Colon (tissue), 2 donors: ENCODE data around the gene RIC8B.

Experiments used
- FAIRE-seq: peaks from 2 replicates; lab custom pipeline; 2012; peaks lifted over from hg19 to GRCh38; lab: Jason Lieb, UNC
- donor health status: control.
- donor health status: control.

RIC8B gene

DNA sequence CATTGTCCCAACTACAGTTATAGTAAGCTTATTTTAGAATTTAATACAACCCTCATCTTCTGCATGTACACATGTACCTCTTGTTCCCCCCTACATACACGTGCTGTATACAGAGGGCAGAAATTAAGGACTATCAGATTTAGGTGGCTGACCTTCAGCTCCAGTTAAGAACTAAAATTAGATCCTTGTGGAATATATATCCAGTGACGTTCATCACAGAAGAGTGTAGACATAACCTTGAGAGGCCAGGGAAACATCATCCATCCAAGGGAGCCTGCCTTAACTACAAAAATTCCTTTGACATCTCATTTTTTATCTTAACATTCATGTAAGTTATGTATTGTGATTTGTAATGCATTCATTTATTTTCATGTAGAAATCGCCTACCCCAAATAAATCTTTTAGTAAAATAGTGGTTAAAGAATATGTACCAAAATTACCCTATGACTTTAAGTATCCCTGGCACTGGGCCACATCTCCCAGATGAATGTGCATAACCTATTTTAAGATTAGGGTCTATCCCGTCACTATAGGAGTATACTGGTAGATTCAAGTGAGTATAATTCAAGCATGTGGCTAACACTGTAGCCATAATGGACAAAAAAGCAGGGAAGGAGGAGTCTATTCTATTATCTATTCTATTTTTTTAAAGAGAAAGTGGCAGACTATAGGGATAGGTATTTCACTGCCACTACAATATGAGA, 27.5 kb downstream of the RIC8B start:
- no peak for FAIRE-seq

DNA sequence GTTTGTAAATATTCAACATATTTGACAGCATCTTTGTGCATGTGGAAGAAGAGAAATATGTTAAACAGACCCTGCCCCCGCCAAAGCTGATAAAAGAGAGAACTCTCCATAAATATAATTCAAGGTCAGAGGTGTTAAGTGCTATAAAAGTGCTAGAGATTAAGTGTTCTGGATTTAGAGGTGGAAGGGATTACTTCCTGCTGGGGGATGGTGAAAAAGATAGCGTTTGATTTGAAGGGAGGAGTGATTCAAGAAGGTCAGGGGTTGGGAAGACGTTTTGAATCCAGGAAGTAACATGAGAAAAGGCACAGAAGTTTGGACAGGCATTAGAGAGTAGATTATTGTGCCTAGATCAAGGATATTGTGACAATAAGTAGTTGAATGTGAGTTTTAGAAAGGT, 30.2 kb downstream of the RIC8B start:
- no peak for FAIRE-seq

DNA sequence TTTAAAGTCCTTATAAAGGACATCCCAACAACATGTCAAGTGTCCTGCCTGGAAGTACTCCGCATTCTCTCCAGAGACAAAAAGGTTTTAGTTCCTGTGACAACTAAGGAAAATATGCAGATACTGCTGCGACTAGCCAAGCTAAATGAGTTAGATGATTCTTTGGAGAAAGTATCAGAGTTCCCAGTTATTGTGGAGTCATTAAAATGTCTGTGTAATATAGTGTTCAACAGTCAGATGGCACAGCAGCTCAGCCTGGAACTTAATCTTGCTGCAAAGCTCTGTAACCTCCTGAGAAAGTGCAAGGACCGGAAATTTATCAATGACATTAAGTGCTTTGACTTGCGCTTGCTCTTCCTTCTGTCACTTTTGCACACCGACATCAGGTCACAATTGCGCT, 40.2 kb downstream of the RIC8B start:
- no peak for FAIRE-seq

DNA sequence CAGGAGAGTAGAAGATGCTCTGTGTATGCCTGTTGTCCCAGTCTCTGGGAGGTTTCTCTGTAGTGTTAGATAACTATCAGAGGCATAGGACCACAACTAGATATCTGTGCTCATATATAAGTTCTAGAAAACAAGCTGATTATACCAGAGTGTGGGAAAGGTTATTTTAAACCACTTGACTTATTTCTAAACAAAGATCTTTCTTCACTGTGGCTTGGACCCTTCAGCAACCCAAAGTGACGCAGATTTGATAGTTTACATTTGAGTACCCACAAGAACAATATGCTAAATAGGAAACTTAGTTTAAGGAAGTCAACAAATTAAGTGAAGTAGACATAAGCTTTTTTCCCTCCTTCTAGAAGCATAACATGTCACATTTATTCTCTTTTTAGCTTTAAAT, 41.3 kb downstream of the RIC8B start:
- FAIRE-seq, result no peak

DNA sequence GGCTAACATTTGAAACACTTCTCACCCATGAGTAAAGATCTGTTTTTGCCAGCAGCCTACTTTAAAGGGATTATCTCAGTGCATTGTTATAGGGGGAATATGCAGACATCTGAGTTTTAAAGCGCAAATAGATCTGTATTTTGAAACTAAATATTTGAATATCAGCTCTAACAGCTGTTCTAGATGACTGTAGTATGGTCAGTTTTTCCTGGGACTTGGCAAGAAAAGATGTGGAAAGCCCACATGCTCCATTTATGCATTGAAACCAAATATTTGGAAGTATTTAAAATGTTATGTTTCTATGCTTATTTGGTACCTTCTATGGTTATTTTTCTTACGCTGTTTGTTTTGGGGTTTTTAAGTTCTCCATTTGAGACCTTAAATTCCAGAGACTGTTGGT, 41.7 kb downstream of the RIC8B start:
- FAIRE-seq, result no peak

DNA sequence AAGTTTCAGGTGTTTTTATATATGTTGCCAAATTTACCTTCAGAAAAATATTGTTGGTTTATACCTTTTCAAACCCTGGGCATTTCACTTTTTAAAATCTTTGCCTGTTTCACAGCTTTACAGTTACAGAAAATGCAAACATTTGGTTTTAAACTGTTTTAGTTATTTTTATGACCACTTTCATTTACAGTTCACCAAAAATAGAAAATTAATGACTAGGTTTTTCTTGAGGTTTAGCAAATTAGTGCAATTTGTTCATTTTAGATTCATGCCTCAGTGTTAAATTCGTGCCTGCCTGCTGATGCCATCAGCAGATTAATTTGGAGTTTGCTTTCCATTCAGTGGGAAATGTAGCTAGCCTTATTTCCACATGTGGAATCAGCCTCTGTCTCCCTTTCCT, 45.5 kb downstream of the RIC8B start:
- no peak for FAIRE-seq

DNA sequence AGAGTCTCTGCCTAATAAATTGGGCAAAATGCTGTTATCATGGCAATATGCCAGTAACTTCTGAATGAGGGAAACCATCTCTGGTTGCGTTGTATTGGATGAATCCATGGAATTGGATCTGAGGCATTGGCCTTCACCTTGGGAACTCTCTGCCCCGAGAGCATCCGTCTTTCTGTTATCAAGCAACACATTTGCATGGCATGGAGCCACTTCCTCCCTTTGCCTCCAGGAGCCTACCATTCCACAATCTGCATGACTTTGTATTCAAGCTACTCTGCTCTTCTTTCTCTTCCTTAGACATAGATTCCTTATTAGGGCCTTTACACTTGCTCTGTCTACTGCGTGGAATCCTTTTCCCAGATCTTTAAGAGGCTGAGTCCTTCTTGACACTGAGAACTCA, 57.2 kb downstream of the RIC8B start:
- FAIRE-seq, result no peak

DNA sequence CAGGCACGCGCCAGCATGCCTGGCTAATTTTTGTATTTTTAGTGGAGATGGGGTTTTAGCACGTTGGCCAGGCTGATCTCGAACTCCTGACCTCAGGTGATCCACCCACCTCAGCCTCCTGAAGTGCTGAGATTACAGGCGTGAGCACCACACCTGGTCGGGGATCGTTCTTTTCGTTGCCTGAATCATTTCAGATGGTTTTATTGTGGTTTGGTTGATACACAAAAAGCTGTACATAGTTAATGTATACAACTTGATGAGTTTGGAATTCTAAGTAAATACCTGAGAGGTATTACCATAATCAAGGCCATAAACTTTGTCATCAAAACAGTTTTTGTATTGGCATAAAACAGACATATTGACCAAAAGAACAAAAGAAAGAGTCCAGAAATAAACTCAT, 63.3 kb downstream of the RIC8B start:
- FAIRE-seq, result no peak

DNA sequence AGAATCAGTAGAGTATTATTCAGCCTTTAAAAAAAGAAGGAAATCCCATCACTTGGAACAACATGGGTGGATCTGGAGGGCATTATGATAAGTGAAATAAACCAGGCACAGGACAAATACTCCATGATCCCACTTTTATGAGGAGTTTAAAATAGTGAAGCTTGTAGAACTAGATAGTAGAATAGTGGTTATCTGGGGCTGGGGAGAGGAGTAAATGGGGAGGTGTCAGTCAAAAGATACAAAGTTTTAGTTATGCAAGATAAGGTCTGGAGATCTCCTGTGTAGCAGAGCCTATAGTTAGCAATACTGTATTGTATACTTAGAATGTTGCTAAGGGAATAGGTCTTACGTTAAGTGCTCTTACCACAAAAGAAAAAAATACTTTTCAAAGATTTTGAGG, 64.9 kb downstream of the RIC8B start:
- no peak for FAIRE-seq

DNA sequence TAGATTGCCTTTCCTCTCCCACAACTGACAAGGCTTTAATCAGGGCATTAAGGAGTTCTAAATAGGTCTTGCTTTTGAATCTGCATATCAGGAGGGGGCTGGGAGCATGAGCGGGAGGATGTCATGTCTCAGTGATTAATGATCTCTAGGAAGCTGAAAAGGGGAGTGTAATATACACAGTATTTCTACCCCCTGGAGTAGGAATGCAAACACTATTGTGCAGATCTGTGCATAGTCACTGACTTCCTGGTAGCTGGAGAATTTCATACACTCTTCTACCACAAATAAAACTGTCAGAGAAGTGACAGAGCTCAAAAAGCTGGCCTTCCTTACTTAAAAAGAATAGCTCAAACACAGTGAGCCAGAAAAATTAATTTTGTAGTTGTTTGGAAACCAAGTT, 65.8 kb downstream of the RIC8B start:
- no peak for FAIRE-seq

DNA sequence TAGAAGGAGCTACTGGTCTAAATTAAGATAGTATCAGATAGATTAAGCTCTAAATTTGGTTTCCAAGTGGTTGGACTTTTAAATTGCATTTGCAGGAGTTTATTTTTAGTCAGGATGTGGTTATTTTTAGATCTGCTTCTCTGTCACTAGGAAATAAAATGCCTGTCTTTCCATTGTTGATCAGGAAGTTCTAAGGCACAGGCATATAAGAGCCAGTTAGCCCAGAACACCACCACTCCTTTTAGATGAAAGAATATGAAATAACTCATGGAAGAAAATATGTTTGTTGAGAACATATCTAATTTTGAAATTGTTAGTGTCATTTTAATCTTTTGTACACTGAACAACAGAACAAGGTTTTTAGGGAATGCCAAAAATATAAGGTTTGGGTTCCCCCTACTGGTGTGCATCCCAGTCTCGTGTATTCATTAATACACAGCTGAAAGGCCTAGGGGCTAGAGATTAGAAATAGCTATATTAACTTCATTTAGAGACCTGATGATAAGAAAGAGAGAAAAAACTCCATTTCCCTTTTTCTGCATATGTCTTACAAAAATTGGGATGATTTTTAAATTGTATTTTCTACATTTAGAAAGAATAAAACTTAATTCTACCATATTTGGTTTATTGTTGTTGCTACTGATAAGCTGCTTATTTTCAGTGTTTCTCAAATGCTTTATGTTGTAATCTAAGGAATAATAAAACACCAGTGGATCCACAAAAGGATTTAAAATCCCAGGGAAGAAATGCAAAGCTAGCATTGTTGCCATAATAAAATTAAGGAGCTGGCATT, 67.2 kb downstream of the RIC8B start:
- FAIRE-seq, result peak; percentile 45

DNA sequence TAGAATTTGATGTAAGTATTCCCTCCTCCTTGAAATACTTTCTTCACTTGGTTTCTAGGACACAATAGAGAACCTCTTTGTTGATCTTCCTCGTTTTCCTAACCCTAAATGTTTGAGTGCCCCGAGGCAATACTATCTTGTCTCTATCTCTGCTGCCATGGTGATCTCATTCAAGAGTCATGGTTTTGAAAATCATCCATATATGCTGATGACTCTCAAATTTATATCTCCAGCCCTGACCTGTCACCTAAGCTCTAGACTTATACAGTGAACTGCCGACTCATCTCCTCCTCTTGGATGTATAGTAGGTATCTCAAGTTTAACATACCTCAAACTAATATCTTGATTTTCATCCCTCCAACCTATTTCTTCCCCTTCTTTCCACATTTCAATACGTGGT, 71.4 kb downstream of the RIC8B start:
- no peak for FAIRE-seq

DNA sequence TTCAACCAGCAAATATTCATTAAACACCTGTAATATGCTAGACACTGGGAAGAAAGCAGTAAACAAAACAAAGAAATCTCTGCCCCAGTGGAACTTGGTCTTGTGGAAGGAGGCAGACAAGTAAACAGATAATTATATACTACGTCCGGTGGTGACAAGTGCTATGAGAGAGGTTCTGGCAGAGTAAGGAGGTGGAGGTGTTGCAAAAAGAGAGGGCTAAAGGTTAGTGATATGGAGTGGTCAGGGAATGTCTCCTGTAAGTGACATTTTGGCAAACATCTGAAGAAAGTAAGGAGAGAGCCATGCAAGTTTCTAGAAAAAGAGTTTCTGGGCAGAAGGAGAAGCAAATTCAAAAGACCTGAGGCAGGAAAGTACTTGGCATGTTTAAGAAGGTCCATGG, 73.4 kb downstream of the RIC8B start:
- no peak for FAIRE-seq

DNA sequence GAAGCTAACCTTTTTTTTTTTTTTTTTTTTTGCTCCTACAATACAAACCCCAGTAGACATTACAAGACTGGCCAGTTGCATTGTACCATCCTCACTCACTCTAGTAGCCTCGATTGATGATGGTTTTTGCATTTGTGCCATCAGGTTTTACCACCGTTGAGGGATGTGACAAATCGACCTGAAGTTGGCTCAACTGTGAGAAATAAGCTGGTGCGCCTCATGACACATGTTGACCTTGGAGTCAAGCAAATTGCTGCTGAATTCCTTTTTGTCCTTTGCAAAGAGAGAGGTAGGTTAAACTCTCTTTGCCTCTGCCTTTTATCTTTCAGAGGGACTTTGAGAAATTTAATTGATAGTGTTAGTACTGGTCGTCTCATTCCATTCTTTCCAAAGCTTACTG, 76.8 kb downstream of the RIC8B start:
- FAIRE-seq, result no peak

DNA sequence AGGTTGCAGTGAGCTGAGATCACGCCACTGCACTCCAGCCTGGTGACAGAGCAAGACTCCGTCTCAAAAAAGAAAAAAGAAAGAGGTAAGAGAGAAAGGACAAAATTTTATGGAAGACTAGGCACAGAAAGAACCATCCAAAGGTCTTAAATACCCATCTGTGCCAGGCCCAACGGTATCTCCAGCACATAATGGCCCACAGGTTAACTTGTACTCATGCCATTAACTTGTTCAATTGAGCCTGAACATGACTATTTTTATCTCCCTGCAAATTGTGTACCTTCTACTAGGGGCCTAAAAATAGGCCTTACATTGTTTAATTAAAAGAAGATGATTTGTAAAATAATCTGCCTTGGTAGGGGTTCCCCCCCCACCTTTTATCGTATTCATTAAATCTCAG, 80.2 kb downstream of the RIC8B start:
- FAIRE-seq, result no peak

DNA sequence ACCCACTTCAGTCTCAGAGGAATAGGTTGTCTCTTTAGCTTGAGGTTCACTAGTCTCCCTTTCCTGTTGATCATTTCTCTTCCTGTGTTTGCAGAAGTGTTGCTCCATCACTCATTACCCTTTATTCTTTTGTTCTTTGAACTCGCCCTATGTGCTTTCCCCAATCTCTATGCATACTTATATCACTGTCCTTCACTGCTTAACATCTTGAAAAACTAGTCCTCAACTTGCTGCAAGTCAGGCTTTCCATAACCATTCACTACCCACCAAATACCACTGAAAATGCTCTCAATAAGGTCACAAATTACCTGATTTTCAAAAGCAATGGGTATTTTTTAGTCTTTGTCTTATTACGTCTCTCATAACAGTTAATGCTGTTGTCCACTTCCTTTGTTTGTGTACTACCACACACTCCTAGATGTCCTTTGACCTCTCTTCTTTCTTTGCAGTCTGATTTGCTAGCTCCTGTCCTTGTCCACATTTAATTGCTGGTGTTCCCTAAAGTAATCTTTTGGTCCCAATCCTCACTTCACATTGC, 80.8 kb downstream of the RIC8B start:
- no peak for FAIRE-seq

DNA sequence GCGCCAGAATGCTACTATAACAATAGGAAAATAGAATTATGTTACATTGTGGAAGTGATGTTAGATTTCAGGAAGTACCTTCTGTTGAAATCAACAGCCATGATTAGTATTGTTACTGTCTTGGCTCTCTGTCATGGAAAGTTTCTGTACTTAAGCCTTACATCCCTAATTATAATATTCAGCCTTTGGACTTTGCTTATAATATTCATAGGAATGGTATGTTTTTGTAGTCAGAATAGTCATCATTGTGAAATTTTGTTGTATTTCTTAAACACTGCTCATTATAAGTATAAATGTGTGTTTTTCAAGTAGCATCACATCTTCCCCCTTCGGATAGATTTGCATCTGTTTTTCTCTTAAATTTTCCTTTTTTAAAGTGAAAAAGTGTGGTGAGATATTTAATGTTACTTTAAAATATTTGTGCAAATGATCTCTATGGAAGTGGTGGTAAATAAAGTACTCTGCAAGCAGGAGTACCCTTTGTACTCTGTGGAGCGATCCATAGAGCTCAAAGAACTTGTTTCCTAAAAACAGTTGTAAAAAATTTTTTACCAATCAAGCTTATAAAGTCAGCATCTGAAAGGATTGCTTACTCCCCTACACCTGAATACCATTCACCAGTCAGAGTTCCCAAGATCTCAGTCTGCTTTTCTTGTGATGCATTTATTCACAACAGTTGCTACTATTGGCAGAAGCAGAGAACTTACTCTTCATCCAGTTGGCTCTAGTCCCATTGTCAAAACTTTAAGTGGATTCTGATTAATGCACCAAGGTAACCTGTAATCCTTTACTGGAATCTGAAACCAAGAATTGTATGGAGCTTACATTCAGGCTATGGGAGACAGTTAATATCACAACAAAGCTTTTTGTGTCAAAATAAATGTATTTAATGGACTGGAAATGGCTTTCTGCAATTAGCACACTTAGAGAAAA, 87.8 kb downstream of the RIC8B start:
- no peak for FAIRE-seq

DNA sequence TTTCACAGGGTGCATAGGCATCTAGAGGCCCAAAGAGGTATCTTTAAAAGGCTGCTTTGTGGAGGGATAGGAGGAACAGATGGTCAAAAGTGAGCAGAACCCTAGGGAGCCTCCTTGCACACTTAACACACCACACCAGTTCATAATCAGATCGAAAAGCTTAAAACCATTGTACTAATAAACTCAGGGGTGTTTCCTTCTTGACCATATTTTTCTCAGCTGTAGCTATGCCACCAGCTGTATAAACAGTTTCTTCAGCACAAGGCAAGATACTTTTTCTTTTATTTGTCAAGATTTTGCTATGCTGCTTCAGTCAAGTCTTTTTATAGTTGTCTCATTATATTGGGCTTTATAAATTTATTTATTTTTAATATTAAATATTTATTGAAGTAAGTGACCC, 88.7 kb downstream of the RIC8B start:
- FAIRE-seq, result no peak

DNA sequence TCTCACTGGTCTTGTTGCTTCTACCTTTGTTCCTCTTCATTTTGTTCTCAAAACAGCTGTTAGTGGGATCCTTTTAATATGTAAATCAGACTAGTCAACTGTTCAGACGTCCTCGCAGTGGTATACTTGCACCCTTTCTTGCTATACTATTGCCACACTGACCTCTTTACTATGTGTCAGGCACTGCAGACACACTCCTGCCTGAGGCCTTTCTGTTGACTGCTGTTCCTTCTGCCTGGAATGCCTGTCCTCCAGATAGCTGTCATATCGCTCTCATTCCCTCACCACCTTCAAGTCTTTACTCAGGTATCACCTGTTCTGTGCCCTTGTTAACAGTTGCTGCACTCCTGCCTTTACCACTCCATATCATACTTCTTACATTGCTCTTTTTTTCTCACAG, 91.2 kb downstream of the RIC8B start:
- no peak for FAIRE-seq

DNA sequence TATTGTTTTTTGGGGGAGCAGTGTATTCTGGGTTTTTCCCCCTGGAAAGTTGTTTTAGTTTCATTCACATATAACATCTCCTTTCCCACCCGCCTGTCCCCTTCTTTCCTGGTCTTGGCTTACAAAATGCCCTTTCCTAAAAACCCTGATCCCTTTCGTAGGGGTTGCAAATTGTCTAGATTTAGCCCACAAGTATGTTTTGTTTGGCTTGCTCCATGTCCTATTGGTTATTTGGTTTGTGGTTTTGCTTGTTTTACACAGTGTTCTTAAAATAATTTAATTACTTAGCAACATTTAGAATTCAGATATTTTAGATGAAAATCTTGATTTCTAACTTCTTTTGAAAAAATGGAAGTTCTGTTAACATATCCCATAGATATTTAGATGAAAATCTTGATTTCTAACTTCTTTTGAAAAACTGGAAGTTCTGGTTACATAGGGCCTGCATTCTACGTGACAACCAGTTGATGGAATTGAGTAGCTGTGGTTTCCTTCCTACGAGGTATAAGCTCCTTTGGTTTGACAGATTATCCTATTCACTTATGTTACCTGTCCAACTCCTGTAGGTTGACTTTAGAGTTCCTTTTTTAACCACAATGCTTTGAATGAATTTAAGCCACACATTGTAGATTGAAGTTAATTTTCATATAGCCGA, 92.1 kb downstream of the RIC8B start:
- no peak for FAIRE-seq

DNA sequence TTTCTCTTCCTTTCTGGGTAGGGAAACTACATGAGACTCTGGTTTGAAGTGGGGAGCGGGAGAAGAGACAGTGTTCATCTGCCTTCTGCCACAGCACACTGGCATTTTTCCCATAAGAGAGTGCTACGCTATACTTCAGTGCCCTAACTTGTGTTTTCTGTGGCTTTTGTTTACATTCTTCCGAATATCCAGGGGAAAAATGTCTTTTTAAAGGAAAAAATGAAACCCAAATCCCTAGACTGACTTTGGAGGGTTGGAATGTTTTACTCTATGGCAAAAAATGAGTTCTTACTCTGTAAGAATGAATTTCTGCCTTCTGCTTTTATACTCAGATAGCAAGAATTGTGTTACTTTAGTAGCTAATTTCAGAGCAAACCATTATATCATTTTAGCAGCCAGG, 93.2 kb downstream of the RIC8B start:
- FAIRE-seq, result no peak
